ENCODE data around the gene GTSE1.
"Not testable (repeated sequence)": the region's sequence is repeated elsewhere in the genome, so short reads cannot be mapped to it uniquely, and the experiment has no call there.

Gene GTSE1, protein sequence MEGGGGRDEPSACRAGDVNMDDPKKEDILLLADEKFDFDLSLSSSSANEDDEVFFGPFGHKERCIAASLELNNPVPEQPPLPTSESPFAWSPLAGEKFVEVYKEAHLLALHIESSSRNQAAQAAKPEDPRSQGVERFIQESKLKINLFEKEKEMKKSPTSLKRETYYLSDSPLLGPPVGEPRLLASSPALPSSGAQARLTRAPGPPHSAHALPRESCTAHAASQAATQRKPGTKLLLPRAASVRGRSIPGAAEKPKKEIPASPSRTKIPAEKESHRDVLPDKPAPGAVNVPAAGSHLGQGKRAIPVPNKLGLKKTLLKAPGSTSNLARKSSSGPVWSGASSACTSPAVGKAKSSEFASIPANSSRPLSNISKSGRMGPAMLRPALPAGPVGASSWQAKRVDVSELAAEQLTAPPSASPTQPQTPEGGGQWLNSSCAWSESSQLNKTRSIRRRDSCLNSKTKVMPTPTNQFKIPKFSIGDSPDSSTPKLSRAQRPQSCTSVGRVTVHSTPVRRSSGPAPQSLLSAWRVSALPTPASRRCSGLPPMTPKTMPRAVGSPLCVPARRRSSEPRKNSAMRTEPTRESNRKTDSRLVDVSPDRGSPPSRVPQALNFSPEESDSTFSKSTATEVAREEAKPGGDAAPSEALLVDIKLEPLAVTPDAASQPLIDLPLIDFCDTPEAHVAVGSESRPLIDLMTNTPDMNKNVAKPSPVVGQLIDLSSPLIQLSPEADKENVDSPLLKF

DNA sequence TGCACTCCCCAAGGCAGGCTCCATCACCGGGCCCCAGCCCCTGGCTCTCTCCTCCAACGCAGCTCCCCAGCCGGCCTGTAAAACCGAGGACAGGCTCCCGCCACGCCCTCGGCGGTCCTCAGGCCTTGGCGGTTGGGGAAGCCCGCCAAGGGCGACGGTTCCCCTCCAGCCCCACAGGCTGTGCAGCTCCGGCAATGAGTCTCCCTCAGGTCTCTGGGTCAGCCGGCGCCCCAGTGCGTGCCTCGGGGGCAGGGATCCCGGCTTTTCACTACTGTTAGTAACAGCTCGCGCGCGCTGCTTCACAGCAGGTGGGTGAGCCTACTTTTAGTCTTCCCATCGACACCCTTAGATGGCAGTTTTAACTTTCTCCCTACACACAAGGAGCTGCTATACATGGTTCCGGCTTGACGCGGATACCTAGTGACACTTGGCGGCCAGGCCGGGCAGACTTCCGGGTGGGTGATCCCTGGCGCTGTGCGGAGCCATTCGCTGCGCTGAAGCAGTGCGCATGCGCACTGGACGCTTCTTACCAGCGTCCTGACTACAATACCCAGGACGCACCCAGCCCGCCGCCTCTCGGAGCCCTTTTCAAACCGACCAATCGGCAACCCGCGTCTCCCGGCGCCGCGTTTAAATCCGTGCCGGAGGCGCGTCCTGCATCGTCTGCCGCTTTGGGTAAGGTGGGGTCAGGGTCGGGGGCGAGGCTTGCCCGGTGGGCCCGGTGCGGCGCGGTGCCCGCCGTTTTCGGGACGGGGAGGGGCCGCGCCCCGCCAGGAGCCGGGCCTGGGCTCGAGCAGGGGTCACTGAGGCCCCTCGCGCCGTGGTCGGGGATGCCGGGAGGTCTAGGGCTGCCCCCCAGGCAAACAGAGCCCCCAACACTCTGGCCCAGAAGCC is at the start of gene GTSE1:
Gene GTSE1 (plus strand): TSS at position 614 of the 894 bp plus-strand sequence. CDS start 531 bp downstream, outside the sequence.
- peak; percentile 95 for DNase-seq

DNA sequence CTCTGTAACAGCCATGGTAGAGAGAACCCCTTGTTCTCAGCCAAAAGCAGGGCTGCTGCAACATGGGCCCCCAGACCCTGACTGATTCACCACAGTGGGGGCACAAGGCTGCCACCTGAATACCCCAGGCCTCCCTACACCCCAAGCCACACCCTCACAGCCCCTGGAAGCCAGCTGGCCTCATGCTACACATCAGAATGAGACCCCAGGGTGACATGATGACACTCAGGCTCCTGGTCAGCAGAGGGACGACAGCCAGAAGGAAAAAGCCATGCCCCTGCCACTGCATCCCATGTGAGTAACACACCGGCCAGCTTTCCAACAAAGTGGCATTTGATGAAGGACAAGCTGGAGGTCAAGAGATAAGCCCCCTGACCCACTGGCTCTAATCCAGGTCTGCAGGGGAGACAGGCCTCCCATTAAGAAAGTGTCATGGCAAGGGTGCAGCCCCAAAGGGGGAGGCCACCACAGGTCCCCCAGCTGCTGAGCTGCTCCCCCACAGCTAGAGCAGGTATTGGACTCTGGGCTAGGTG is 49.2 kb upstream of the GTSE1 start:
- no peak for DNase-seq

DNA sequence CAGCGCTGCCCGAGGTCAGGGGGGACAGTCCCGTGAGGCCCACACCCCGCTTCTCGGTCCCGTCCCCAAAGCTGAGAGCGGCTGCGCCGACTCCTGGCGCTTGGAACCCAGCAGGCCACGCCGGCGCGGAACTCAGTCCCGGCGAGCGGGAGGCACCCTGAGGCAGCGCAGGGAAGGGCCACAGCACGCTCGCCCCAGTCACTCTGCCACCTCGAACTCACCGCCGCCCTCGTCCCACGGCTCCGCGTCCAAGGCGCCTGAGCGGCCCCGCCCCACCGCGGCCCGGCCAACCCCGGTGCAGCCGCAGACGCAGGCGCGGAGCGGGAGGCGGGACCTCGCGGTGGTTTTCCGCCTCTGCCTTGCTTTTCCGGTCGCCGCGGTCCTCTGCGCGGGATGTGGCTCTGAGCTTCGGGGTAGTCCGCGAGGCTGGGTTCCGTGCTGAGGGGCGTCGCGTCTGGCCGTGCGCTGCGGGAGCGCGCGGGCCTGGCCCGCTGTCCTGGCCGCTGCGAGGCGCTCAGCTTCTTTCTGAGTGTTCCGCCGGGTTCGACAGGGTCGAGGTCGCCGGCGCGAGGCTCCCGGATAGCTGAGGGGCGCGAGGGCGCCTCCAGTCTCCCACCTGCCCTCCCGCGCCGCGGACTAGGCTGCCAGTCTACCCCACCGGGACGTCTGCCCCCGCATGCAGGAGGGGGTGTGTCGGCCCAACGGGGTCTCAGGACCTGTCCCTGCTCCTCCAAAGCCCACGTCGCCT is 46.5 kb upstream of the GTSE1 start, which contains the start of gene CDPF1:
Gene CDPF1 (minus strand): TSS at position 259 of the 748 bp plus-strand sequence. CDS start 2,009 bp downstream, outside the sequence.
- DNase-seq = peak; percentile 90

DNA sequence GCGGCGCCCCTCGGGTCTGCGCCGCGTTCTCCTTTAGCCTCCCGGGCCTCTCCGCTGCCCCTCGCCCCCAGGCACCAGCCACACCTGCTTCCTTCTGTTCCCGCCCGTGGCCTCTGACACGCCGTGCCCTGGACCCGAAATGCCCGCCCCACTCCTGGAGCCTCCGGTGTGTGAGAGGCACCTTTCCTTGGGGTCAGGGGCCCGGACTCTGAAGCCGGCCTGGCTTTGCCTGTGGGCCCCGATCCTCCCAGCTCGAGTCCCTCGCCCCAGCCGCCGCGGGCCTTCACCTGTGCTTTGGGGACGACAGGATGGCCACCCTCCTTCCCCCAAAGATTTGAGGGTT is 45.9 kb upstream of the GTSE1 start:
- peak; percentile 6 for DNase-seq

DNA sequence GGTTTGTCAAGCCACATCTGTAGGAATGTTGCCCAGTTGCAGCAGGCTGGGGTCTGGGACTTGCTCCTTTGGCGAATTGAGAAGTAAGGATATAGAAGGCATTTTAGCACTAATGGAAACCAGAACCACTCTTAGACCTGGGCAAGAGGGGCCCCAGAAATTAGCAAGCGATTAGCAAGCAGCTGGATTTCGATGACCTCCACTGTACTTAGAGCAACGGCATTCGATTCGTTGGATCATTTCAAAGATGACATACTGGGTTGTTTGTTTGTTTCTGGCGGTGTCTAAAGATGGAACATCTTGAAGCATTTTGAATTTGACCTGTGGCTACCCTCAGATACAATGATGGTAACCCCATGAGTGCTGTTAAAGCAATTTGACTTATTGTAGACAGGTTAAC is 45.4 kb upstream of the GTSE1 start:
- DNase-seq = no peak

DNA sequence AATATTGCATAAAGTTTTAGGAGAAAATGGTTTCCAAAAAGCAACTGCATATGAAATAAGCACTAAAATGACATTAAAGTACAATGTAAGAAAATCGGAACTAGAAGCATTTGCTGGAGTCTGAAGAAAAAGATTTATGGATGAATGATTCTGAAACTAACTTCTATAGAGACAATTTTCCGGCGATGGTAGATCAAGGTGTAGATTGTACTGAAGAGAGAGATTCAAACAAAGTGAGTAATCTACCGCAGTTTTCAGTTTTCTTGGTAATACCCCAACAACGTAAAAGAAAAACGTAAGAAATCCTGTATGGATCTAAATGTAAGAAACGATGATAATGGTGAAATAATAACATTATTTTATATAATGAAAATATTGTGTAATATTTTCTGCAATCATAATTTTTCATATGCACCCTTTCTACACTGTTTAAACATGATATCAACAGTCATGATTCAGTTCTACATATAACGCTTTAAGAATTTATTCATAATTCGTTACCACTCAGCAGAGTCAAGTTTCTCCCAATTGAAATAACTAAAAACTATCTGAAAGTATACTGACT is 44.8 kb upstream of the GTSE1 start:
- no peak for DNase-seq

DNA sequence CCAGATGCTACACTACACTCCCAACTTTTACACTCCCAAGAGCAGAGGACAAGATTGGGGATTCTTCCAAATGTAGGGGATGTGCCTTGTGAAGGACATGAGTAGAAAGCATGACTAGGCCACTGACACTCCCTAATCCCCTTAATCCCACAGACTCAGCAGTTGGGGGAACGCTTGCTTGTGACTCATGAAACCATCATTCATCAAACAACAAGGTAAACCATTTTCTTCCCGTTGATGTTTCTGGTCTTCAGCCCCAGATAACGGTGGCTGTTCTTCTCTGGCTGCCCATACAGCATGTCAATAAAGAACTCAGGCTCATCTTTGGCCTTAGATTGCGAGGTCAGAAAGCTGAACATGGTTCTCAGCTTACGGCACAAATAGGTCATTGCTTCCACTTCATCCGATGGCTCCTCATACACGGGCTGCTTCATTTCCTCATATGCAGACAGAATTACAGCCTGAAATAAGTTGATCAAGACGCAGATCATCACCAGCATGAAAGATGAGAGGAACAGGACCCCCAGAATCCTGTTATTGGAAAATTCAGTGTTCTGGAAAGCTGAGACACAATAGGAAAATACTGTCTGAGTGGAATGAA is 40.2 kb upstream of the GTSE1 start:
- no peak for DNase-seq

DNA sequence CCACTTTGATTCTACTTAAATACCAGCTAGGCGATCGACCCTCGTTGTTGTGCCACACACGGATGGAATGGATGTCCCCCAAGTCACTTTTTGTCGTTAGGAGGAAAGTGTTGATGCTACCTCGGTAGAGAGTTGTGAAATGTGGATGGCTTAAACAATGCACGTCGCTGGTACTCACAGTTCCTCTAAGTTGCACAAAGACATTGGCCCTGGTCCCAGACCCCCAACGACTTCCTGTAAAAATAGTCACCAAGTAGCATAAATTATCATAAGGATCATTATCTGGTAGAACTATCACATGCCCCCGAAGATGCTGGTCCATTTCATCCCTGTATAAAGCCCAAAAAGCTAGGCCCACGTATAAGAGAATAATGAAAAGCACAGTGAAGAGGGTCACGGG is 37.3 kb upstream of the GTSE1 start:
- DNase-seq = no peak

DNA sequence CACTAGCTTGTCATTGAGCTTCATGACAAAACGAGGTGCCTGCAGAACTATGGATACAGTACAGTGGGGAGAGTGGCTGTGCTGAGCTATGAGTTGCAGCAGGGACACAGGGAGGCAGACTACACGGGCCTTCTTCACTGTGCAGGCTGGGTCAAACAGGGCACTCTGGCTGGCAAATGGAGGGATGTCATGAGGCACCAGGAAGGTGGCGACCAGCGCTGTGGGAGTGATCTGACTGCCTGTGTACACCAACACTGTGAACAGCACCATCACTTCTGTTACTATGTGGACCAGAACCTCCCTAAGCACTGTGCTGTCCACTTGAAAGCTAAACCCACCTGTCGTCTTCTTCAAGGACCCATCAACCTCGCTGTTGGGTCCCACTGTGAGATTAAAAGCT is 36.6 kb upstream of the GTSE1 start:
- no peak for DNase-seq

DNA sequence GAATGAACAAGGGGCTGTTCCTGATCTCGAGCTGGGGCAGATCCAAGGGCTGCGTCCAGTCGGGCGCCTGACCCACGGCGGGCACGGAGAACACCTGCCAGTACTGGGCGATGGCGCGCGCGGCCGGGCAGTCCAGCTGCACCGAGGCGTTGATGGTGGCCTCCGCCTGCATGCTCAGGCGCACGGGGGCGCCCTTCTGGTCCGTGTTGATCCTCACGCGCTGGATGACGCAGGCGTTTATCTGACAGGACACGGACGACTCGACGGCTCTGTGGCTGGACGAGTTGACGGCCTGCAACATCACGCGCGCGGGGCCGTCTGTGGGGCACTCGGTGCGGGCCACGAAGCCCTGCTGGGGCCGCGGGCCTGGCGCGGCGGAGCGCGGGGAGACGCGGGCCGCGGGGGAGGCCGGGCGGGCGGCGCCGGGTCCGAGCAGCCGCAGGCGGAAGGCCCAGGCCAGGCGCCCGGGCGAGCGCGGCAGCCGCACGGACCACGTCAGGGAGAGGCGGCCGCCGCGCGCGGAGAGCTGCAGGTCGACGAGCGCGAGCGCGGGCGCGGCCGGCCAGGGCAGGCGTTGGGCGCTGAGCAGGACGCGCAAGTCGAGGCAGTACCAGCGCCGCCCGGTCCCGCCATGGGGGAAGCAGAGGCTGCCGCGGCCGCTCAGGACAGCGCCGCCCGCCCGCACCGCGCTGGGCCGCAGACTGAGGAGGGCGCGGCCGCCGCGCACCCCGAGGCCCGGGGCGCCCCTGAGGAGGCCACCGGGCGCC is 34.0 kb upstream of the GTSE1 start:
- no peak for DNase-seq

DNA sequence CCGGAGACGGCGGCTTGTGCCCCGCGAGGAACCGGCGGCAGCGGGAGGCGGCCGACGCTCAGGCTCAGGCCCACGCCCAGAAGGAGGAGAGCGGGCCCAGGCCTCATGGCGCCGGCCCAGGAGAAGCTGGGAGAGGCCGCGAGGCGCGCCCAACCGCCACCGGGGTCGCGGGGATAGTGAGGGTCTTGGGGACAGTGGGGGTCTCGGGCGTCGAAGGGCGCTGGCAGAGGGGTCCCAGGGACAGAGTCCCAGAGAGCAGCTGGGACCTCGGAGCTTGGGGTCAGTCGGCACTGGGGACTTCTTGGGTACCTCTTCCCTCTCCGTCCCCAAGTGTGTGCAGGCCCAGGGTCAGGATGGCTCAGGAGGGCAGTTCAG is 33.5 kb upstream of the GTSE1 start, which contains the start of gene PKDREJ:
Gene PKDREJ (minus strand): TSS at position 128 of the 375 bp plus-strand sequence. CDS start 21 bp downstream, at position 107.
- DNase-seq = no peak

DNA sequence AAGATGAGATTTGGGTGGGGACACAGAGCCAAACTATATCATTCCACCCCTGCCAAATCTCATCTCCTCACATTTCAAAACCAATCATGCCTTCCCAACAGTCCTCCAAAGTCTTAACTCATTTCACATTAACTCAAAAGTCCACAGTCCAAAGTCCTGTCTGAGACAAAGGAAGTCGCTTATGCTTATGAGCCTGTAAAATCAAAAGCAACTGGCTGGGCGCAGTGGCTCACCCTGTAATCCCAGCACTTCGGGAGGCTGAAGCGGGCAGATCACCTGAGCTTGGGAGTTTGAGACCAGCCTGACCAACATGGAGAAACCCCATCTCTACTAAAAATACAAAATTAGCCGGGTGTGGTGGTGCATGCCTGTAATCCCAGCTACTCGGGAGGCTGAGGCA is 32.1 kb upstream of the GTSE1 start:
- DNase-seq = not testable (repeated sequence)

DNA sequence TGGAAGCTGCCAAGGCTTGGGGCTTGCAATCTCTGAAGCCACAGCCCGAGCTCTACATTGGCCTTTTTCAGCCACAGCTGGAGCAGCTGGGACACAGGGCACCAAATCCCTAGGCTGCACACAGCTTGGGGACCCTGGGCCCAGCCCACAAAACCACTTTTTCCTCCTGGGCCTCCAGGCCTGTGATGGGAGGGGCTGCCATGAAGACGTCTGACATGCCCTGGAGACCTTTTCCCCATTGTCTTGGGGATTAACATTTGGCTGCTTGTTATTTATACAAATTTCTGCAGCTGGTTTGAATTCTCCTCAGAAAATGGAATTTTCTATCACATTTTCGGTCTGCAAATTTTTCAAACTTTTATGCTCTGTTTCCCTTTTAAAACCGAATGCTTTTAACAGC is 31.0 kb upstream of the GTSE1 start:
- not testable (repeated sequence) for DNase-seq

DNA sequence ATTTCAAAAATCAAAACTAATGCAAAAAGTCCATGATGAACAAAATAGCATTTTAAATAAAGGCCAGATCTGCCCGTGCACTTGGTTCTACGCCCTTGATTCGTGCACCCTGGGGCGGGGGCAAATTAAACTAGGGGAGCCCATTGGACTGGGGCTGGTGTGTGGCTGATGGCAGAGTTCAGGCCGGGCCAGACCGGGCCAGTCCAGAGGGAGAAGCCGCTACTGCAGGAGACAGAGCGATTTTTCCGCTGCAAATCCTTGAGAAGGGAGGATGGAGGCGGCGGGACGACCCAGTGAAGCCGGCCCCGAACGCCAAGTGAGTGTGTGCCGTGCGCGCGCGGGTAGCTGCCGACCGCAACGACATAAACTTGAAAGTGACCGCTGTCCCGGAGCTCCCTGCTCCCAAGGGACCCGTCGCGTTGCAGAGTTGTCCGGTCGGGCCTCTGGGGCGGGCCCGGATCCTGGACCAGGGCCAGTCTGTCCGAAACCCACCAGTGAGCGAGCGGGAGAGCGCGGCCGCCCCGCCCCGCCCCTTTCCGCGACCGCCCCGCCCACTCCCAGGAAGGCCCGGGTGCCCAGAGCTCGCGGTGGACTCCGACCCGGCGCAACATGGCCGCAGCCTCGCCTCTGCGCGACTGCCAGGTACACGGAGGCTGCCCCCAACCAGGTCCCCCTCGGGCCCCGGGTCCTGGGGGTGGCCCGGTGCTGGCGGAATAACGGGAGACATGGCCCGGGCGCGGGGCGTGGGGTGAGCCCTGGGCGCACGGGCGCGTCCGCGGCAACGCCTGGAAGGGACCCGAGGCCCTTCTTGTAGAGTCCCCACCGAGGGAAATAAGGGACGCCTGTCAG is 29.0 kb upstream of the GTSE1 start, which contains the start of gene TTC38:
Gene TTC38 (plus strand): TSS at position 578 of the 849 bp plus-strand sequence. CDS start 32 bp downstream, at position 610.
- DNase-seq = peak; percentile 43

DNA sequence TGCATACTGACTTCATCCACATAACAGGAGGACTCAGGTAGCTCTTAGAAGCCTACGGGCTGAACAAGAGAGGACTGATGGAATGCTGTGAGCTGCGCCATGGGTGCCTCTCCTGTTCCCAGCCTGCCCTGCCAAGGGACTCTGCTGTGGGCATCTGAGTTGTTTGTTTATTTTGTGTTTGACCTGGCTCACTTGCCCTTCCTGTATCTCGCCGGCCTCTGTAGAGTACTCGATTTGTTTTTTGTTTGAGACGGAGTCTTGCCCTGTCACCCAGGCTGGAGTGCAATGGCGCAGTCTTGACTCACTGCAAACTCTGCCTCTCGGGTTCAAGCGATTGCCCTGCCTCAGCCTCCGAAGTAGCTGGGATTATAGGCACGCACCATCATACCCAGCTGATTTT is 27.1 kb upstream of the GTSE1 start:
- DNase-seq = no peak

DNA sequence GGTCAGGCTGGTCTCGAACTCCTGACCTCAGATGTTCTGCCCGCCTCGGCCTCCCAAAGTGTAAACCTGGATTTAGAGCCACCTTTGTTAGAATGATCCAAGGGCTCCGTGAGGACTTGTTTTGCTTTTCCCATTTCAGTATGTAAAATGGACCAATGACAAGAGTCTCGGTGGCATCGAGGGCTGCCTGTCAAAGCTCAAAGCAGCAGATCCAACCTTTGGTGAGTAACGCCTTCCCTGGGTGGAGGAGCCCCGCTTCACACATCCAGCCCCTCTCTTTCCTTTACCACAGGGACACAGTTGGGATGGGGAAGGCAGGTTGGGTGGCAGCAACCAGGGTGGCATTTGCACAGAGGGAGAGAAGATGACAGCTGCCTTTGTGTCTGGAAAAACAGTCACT is 24.5 kb upstream of the GTSE1 start:
- no peak for DNase-seq

DNA sequence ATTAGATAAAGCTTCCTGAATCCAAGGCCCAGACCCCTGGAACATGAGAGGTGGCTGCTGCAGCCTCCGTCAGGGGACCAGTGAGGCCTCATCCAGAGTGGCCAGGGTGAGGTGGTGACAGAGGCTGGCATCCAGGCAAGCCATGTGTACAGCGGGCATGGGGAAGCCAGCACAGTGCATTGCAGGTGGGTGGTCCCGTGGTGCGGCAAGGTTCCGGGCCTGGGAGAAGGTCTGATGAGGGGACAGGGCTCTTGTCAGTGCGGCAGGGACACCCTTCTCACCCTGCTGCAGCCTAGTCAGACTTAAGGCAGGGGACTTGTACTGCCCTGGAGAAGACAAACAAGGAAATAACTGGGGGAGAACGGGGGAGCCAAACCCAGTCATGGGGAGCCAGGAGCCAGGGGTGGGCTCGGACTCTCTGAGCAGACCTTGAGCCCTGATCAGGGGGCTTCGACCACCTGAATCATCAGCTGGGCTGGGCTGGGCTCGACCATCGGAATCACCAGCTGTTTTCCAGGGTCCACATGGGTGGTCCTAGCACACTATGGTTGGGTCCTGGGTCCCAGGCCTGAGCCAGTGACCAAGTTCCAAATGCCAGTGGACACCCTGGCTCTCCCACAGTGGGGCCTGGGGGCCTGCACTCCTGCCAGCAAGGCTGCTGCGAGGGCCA is 23.8 kb upstream of the GTSE1 start:
- no peak for DNase-seq

DNA sequence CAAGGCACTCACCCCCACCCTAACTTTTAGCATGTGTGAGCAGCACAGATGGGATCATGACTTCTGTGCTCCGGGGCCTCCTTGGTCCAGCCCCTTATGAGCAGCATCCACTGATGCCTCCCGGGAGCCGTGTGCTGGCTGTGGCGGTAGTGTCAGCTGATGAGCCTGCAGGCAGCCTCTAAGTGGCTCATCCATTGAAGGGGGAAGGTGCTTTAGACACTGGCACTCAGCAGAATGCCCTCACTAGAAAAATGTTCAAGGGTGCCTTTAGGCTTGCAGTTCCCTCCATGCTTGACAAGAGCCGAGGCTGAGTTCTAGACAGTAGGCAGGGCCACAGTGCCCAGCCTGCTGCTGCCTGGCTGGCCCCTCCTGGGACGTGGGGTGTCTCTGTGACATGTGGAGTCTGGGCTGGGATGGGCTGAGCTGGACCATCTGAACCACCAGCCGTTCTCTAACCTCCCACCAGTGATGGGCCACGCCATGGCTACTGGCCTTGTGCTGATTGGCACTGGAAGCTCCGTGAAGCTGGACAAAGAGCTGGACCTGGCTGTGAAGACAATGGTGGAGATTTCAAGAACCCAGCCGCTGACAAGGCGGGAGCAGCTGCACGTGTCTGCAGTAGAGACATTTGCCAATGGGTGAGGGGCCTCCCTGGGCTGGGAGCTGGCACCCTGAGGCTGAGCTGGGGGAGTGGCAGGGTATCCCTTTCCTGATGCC is 23.1 kb upstream of the GTSE1 start:
- DNase-seq = no peak
